Smooth muscle cell (in vitro differentiated cells): Measurements from ENCODE around the gene SDC1. TPM values are rescaled to one million over a fixed set of nuclear protein-coding genes. Genes with fewer than 3 reads are reported as not detected.

ENCODE experiments used
- DNase-seq: peaks from one replicate; lab custom pipeline; 2025; ENCODE audit not compliant: unreplicated experiment; lab: John Stamatoyannopoulos, UW
- H2AFZ ChIP-seq: fragments of 200-600 bp; sonication (generic); 2 replicates; pipeline ENCODE4 v1.6.0; 2016; ENCODE audit warnings: antibody characterized with exemption, low read depth, mild to moderate bottlenecking
- H3F3A ChIP-seq: fragments of 200-600 bp; sonication (generic); 2 replicates; pipeline ENCODE4 v1.6.0; 2017; ENCODE audit warnings: antibody characterized with exemption, low read depth
- H3K27ac ChIP-seq: fragments of 200-600 bp; sonication (generic); 2 replicates; pipeline ENCODE4 v1.5.1; 2016; ENCODE audit warnings: low read depth, mild to moderate bottlenecking
- H3K27me3 ChIP-seq: fragments of 200-600 bp; sonication (generic); 2 replicates; pipeline ENCODE4 v1.6.1; 2016; ENCODE audit warnings: low read depth, mild to moderate bottlenecking
- H3K36me3 ChIP-seq: fragments of 200-600 bp; sonication (generic); 2 replicates; pipeline ENCODE4 v1.5.1; 2016; ENCODE audit warnings: low read depth
- H3K4me1 ChIP-seq: fragments of 200-600 bp; sonication (generic); 2 replicates; pipeline ENCODE4 v1.5.1; 2016; ENCODE audit warnings: low read depth
- H3K4me2 ChIP-seq: fragments of 200-600 bp; sonication (generic); 2 replicates; pipeline ENCODE4 v1.6.0; 2016; ENCODE audit warnings: mild to moderate bottlenecking
- H3K4me3 ChIP-seq: fragments of 200-600 bp; sonication (generic); 2 replicates; pipeline ENCODE4 v1.5.1; 2016; ENCODE audit warnings: mild to moderate bottlenecking
- H3K79me2 ChIP-seq: fragments of 200-600 bp; sonication (generic); 2 replicates; pipeline ENCODE4 v1.6.0; 2016; ENCODE audit warnings: low read depth, mild to moderate bottlenecking
- H3K9ac ChIP-seq: fragments of 200-600 bp; sonication (generic); 2 replicates; pipeline ENCODE4 v1.6.0; 2016; ENCODE audit warnings: low read depth
- H3K9me3 ChIP-seq: fragments of 200-600 bp; sonication (generic); replicated peaks from 2 replicates; pipeline ENCODE4 v1.5.1; 2016; ENCODE audit warnings: low read depth
- H4K20me1 ChIP-seq: fragments of 200-600 bp; sonication (generic); 2 replicates; pipeline ENCODE4 v1.6.0; 2016; ENCODE audit warnings: low read depth
- CTCF ChIP-seq: fragments of 200-600 bp; sonication (generic); IDR thresholded peaks from 2 replicates; pipeline ENCODE4 v1.5.1; 2017; ENCODE audit warnings: borderline replicate concordance, mild to moderate bottlenecking, antibody characterized with exemption; ENCODE audit not compliant: insufficient read depth, poor library complexity, severe bottlenecking
- WGBS: methylation state at CpG from one replicate; pipeline ENCODE4 v1.1.7; 2016; ENCODE audit warnings: low lambda C conversion rate; 5-methylcytosine and 5-hydroxymethylcytosine counted together
- polyA plus RNA-seq: library from polyadenylated mRNA; unstranded; fragments of >200 nt; fragmentation: Nextera tagmentation; extraction: Ambion mirVana; gene quantifications from 2 replicates; pipeline ENCODE4 v1.2.1, GENCODE V29; 2016
- small RNA-seq: library from RNA; depleted of rRNA; stranded (forward); fragments of <200 nt; gene quantifications from one replicate; pipeline ENCODE3, GENCODE V24; 2014
- total RNA-seq: library from RNA; depleted of rRNA; stranded (reverse); fragments of >200 nt; gene quantifications from 2 replicates; pipeline ENCODE4 v1.2.3, GENCODE V29; 2014

SDC1 gene
- total and polyA plus RNA-seq, 2 experiments from 2014 or later: 61.0 to 88.1 TPM

GRCh38 chr2:20150806-20151571 is 73.9 kb downstream of the SDC1 start:
- H3K27me3 ChIP-seq: no peaks in the 10 kb centered on the region
- no peaks in the 10 kb centered on the region for H3K36me3 ChIP-seq
- WGBS: 24% methylated on average over 7 of the region's 7 CpGs
- no peak overlapping the region for H2AFZ ChIP-seq
- H3K4me2 ChIP-seq: peak overlapping the region; percentile 34
- DNase-seq: no peak
- no peak overlapping the region for H3K27ac ChIP-seq
- no peaks in the 10 kb centered on the region for H4K20me1 ChIP-seq
- peaks cover 26% of the 10 kb centered on the region for H3K4me1 ChIP-seq
- H3K4me3 ChIP-seq: no peak overlapping the region
- no peaks in the 10 kb centered on the region for H3K9me3 ChIP-seq
- no peaks in the 10 kb centered on the region for H3K79me2 ChIP-seq
- no peak overlapping the region for H3K9ac ChIP-seq
- no peak for TF ChIP-seq CTCF
- H3F3A ChIP-seq: peaks cover 4% of the 10 kb centered on the region

Small RNA genes within 50 kb of the gene (small RNA-seq; reads per million reads assigned to genes)
- gene RN7SL140P: not detected
- gene RNU6-961P: not detected
- 0.08 reads per million for gene RNU7-113P

Other genes with a start within 250 kb of the SDC1 start
- 4.7 and 5.7 TPM in 2 replicates for gene WDR35, start 235.0 kb downstream of the SDC1 start, total RNA-seq
- gene WDR35, start 235.0 kb downstream of the SDC1 start, polyA plus RNA-seq: 0.70 and 1.6 TPM in 2 replicates
- gene MATN3, start 212.5 kb downstream of the SDC1 start, total RNA-seq: 5.1 and 5.6 TPM in 2 replicates
- 7.4 and 12.9 TPM in 2 replicates for gene MATN3, start 212.5 kb downstream of the SDC1 start, polyA plus RNA-seq
- gene LAPTM4A, start 173.5 kb downstream of the SDC1 start, total RNA-seq: 423 and 431 TPM in 2 replicates
- 466 and 476 TPM in 2 replicates for gene LAPTM4A, start 173.5 kb downstream of the SDC1 start, polyA plus RNA-seq
- gene PUM2, start 125.7 kb upstream of the SDC1 start, total RNA-seq: 42.0 and 54.1 TPM in 2 replicates
- 5.2 and 9.1 TPM in 2 replicates for gene PUM2, start 125.7 kb upstream of the SDC1 start, polyA plus RNA-seq
- 218 and 231 TPM in 2 replicates for gene RHOB, start 221.9 kb upstream of the SDC1 start, total RNA-seq
- 75.9 and 78.1 TPM in 2 replicates for gene RHOB, start 221.9 kb upstream of the SDC1 start, polyA plus RNA-seq